Measurements from ENCODE around the gene C6orf62.
A peak's percentile ranks its signal among the peaks of the same experiment; 100 is the strongest.
"Not testable (repeated sequence)": the region's sequence is repeated elsewhere in the genome, so short reads cannot be mapped to it uniquely, and the experiment has no call there.

Gene C6orf62

DNA sequence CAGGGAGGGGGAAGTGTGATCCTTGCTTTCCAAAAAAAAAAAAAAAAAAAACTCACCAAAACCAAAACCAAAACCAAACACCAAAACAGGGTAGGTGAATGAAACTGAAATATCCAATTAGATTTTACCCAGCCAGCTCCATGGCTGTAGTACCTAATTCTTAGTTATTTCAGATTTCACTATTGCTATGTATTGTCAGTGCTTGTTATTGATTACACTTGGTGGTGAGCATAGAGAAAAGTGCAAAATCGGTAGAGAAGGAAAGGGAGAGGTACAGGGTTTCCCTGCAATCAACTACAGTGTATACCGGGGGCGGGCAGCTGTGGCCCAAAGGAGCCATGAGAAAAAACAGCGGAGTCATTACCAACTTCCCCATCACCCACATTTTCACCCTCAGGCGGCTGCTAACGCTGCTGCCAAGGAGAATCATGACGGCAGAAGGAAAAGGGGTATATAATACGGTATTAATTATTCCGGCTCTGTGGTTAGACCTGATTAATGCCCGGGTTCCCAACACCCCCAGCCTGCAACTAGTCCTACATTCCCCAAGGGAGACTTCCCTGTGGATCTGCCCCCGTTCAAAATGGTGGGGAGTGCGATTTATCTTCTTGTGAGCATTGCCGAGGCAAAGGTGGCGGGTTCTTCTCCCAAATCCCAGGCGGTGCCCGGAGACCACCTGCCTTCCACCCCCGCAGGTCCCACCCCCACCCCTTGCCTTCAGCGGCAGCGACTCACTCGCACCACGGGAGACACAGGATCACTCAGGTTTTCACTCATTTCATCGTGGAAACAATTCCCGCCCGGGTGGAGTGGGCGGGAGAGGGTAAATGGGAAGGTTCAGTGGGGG, at the start of gene C6orf62:
Gene C6orf62 (minus strand): TSS at position 30 of the 847 bp plus-strand sequence. CDS start 486 bp downstream, outside the sequence.
- DNase-seq (ENCODE audit: low read depth), result no peak

DNA sequence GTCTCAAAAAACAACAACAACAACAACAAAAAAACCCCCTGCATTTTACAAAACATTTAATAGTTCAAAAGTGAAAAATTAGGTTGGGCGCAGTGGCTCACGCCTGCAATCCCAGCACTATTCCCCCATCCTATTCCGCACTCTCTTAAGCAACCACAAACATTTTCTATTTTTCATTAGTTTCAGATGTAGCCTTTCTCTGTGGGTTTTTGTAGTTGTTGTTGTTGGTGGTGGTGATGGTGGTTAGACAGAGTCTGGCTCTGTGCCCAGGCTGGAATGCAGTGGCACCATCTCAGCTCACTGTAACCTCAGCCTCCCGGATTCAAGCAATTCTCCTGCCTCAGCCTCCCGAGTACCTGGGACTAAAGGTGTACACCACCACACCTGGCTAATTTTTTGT, 49.4 kb upstream of the C6orf62 start:
- DNase-seq (ENCODE audit: low read depth), result peak; percentile 9

DNA sequence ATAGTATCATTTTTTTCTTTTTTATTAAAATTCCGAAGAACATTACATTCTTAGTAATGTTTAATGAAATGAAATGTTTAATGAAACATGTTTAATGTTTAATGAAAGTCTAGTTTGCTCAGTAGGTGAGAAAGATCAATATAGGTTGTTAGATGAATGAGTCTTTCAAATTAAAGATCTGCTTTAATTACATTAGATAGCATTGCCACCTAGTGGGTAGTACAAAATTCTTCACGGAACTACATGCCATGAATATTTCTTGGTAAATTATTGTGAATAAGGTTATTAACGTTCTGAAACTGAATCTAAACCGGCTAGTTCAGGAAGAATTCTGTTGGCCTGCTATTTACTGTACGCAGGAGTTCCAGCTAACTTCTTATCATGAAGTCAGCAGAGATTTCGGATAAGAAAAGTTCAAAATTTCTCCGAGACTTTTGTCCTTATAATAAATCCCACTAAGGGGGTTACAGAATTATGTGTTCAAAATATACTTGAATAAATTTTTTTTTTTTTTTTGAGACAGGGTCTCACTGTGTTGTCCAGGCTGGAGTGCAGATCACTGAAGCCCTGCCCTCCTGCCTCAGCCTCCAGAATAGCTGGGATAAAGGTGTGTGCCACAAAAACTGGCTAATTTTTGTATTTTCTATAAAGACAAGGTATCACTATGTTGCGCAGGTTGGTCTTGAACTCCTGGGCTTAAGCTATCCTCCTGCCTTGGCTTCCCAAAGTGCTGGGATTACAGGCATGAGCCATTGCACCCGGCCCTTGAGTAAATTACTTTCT, 47.9 kb upstream of the C6orf62 start:
- DNase-seq (ENCODE audit: low read depth), result peak; percentile 18

DNA sequence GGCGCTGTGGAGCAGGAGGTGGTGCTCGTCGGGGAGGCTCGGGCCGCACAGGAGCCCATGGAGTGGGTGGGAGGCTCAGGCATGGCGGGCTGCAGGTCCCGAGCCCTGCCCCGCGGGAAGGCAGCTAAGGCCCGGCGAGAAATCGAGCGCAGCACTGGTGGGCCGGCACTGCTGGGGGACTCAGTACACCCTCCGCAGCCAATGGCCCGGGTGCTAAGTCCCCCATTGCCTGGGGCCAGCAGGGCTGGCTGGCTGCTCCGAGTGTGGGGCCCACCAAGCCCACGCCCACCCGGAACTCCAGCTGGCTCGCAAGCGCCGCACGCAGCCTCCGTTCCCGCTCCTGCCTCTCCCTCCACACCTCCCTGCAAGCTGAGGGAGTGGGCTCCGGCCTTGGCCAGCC, 47.0 kb upstream of the C6orf62 start:
- not testable (repeated sequence) for DNase-seq (ENCODE audit: low read depth)

- not testable (repeated sequence) for DNase-seq (ENCODE audit: low read depth)
Measured at GRCh38 chr6:24764833-24765828, 46.2 kb upstream of the C6orf62 start.

- no peak for DNase-seq (ENCODE audit: low read depth)
Measured at GRCh38 chr6:24763578-24763977, 44.6 kb upstream of the C6orf62 start.

DNA sequence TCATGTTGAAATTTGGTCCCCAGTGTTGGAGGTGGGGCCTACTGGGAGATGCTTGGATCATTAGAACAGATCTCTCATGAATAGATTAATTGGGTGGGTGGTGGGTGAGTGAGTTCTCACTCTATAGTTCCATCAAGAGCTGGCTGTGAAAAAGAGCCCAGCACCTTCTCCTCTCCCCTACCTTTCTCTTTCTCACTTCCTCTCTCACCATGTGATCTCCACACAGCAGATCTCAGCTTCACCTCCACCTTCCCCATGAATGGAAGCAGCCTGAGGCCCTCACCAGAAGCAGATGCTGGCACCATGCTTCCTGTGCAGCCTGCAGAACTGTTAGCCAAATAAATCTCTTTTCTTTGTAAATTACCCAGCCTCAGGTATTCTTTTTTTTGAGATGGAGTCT, 42.9 kb upstream of the C6orf62 start:
- DNase-seq (ENCODE audit: low read depth), result no peak

GRCh38 chr6:24761193-24761835, 42.4 kb upstream of the C6orf62 start:
- DNase-seq (ENCODE audit: low read depth), result no peak

GRCh38 chr6:24760210-24760609, 41.3 kb upstream of the C6orf62 start:
- no peak for DNase-seq (ENCODE audit: low read depth)

GRCh38 chr6:24759718-24760117, 40.8 kb upstream of the C6orf62 start:
- DNase-seq (ENCODE audit: low read depth), result no peak

DNA sequence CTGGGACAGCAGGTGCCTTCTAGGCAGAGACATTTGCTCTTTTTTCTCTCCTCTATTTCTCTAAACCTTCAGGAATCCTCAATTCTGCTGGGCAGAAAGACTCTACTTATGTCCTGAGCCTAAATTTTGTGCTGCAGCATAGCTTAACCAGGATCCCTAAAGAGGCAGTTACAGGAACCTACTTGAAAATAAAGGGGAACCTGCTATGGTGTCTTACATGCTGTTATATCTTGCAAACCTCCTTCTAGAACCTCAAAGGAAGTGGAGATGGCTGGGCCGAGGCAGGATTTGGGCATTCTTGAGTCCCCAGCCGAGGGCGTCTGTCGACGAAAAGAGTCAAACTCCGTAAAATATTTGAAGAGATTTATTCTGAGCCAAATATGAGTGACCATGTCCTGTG, 38.7 kb upstream of the C6orf62 start:
- DNase-seq (ENCODE audit: low read depth), result no peak

- DNase-seq (ENCODE audit: low read depth), result no peak
Measured at GRCh38 chr6:24755279-24755678, 36.3 kb upstream of the C6orf62 start.

GRCh38 chr6:24754378-24754777, 35.4 kb upstream of the C6orf62 start:
- not testable (repeated sequence) for DNase-seq (ENCODE audit: low read depth)

DNA sequence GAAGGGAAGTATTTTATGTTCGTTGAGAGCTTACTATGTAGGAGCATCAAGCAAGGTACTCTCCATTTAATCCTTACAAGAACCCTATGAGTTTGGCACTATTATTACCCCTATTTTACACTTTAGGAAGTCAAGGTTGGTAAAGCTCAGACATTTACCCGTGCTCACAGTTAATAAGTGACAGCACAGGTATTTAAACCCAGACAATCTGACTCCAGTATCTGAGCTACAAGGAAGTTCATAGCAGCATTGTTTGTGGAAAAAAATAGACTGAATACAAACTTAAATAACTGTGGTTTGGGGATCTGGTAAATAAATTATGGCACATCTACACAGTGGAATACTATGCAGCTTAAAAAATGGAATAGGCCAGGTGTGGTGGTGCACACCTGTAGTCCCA, 34.6 kb upstream of the C6orf62 start:
- DNase-seq (ENCODE audit: low read depth), result no peak

DNA sequence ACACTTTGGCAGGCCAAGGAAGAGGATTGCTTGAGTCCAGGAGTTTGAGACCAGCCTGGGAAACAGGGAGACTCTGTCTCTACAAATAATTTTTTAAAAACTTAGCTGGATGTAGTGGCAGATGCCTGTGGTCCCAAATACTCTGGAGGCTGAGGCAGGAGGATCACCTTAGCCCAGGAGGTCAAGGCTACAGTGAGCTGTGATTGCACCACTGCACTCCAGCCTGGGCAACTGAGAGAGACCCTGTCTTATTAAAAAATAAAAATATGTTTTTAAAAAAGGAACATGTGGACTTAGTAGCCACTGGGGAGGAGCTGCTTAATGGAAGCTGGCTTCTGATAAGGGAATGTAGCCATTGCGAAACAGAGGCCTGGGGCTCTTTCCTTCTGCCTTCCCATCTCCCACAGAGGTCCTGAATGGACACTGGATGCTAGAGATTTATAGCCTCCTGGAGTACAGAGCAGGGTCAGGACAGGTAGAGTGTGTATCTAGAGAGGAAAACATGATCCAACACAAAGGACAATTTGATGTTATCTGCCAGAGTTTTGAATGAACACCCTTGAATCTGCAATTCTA, 34.1 kb upstream of the C6orf62 start:
- no peak for DNase-seq (ENCODE audit: low read depth)

DNA sequence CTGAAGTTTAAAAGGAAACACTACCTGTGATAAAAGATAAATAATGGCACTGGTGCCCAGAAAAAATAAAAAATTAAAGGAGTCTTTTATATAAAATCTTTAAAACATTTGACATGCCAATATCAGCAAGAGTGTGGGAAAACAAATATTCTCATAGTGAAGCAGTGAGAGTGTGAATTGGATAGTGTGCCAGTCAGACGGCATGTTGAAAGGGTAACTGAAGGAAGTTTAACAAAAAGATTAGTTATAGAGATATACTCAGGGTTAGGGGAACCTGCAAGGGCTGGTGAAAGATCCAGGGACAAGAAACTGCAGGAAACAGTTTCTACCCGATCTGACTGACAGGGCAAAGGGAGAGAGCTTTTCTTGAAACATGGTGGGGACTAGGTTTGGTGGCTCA, 33.5 kb upstream of the C6orf62 start:
- no peak for DNase-seq (ENCODE audit: low read depth)

DNA sequence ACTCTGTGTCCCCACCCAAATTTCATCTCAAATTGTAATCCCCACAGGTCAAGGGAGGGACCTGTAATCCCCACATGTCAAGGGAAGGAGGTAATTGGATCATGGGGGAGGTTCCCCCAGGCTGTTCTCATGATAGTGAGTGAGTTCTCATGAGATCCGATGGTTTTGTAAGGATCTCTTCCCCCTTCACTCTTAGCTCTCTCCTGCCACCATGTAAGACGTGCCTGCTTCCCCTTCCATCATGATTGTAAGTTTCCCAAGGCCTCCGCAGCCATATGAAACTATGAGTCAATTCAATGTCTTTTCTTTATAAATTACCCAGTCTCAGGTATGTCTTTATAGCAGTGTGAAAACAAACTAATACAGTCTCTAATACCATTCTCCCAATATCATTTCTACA, 31.9 kb upstream of the C6orf62 start:
- not testable (repeated sequence) for DNase-seq (ENCODE audit: low read depth)

DNA sequence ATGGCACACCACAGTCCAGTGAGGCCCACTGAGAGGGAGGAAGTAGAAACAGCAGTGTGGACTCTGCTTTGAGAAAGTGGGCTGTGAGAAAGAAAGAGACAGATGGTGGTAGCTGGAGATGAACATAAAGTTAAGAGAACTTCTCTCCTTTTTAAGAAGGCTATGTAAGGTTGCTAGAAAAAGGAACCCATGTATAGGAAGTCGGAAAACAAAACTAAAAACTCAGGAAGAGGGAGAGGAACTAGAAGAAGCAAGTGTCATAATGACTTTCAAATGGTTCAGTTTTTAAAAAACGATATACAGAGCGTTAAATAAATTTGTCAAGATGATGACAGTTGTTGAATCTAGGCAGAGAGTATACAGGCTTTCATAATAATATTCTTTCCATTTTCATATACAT, 30.3 kb upstream of the C6orf62 start:
- no peak for DNase-seq (ENCODE audit: low read depth)

- no peak for DNase-seq (ENCODE audit: low read depth)
Measured at GRCh38 chr6:24744911-24745310, 26.0 kb upstream of the C6orf62 start.

GRCh38 chr6:24743944-24744335, 25.0 kb upstream of the C6orf62 start:
- no peak for DNase-seq (ENCODE audit: low read depth)
